Neutrophil (primary cell): ENCODE measurements around the gene PREX1.

ENCODE experiments used
- H3K27ac ChIP-seq: fragments of 200-600 bp; sonication (generic); 2 replicates; pipeline ENCODE4 v1.5.1; 2016; ENCODE audit warnings: mild to moderate bottlenecking, moderate library complexity
- H3K27me3 ChIP-seq: fragments of 200-600 bp; sonication (generic); 2 replicates; pipeline ENCODE4 v1.6.0; 2016; ENCODE audit warnings: mild to moderate bottlenecking
- H3K36me3 ChIP-seq: fragments of 200-600 bp; sonication (generic); 2 replicates; pipeline ENCODE4 v1.5.1; 2017
- H3K4me1 ChIP-seq, 2 experiments: fragments of 200-600 bp in 1 of 2; sonication (generic) in 1 of 2; 1 replicate in 1 of 2; 2 replicates in 1 of 2; pipeline versions ENCODE4 v1.5.1 to v1.6.1; 2013 to 2016; ENCODE audit warnings: low read depth in 1 of 2, low read length in 1 of 2, mild to moderate bottlenecking in 1 of 2, moderate library complexity in 1 of 2; ENCODE audit not compliant: control insufficient read depth in 1 of 2, insufficient read depth in 1 of 2
- H3K4me3 ChIP-seq, 2 experiments: fragments of 200-600 bp in 1 of 2; sonication (generic) in 1 of 2; 1 replicate in 1 of 2; 2 replicates in 1 of 2; pipeline ENCODE4 v1.5.1; 2013 to 2016; ENCODE audit warnings: low read depth in 1 of 2, low read length in 1 of 2, mild to moderate bottlenecking in 1 of 2, moderate library complexity in 1 of 2
- H3K9me3 ChIP-seq: fragments of 200-600 bp; sonication (generic); 2 replicates; pipeline ENCODE4 v1.5.1; 2016
- CTCF ChIP-seq: fragments of 200-600 bp; sonication (generic); IDR thresholded peaks from 2 replicates; pipeline ENCODE4 v1.5.1; 2016; ENCODE audit warnings: antibody characterized with exemption

The PREX1 gene

GRCh38 chr20:48820649-48820973 lies 7.2 kb downstream of the PREX1 start:
- no peaks in the 10 kb centered on the region for H3K9me3 ChIP-seq
- peak overlapping the region; percentile 99 for H3K27ac ChIP-seq
- no peaks in the 10 kb centered on the region for H3K27me3 ChIP-seq
- H3K36me3 ChIP-seq: peaks cover 86% of the 10 kb centered on the region
- peaks cover 95 to 98% of the 10 kb centered on the region in 2 experiments for H3K4me1 ChIP-seq
- no peak for TF ChIP-seq CTCF
- peak overlapping the region; percentile 94 to 99 for H3K4me3 ChIP-seq

GRCh38 chr20:48819821-48820648 lies 7.8 kb downstream of the PREX1 start:
- H3K27ac ChIP-seq: peak overlapping the region; percentile 99

GRCh38 chr20:48819089-48819488 lies 8.7 kb downstream of the PREX1 start:
- H3K4me1 ChIP-seq: peaks cover 93 to 98% of the 10 kb centered on the region in 2 experiments
- H3K4me3 ChIP-seq: peak overlapping the region; percentile 39 to 94
- no peak for TF ChIP-seq CTCF
- H3K9me3 ChIP-seq: no peaks in the 10 kb centered on the region
- H3K27me3 ChIP-seq: no peaks in the 10 kb centered on the region
- peak overlapping the region; percentile 99 for H3K27ac ChIP-seq
- H3K36me3 ChIP-seq: peaks cover 85% of the 10 kb centered on the region

More at GRCh38 chr20:48819821-48820648, 7.8 kb downstream of the PREX1 start:
- Histone ChIP-seq H3K36me3 (peaks cover 85% of the 10 kb centered on the region), H3K4me1 (peaks cover 98% of the 10 kb centered on the region in 2 experiments), H3K4me3 (peak overlapping the region; percentile 94 to 99), H3K9me3 (no peaks in the 10 kb centered on the region), H3K27me3 (no peaks in the 10 kb centered on the region)
- no peak for TF ChIP-seq CTCF

GRCh38 chr20:48818481-48818987 lies 9.3 kb downstream of the PREX1 start:
- peak overlapping the region; percentile 99 for H3K27ac ChIP-seq
- H3K4me3 ChIP-seq: peak overlapping the region; percentile 39 to 94
- peaks cover 89% of the 10 kb centered on the region for H3K36me3 ChIP-seq
- peaks cover 93 to 98% of the 10 kb centered on the region in 2 experiments for H3K4me1 ChIP-seq
- no peaks in the 10 kb centered on the region for H3K9me3 ChIP-seq
- H3K27me3 ChIP-seq: no peaks in the 10 kb centered on the region
- TF ChIP-seq CTCF: no peak

- Histone ChIP-seq H3K4me3 (peak overlapping the region; percentile 39 to 94), H3K27me3 (no peaks in the 10 kb centered on the region), H3K36me3 (peaks cover 89% of the 10 kb centered on the region), H3K27ac (peak overlapping the region; percentile 99), H3K4me1 (peaks cover 93 to 98% of the 10 kb centered on the region in 2 experiments), H3K9me3 (no peaks in the 10 kb centered on the region)
- no peak for TF ChIP-seq CTCF
These were observed 9.8 kb downstream of the PREX1 start for GRCh38 chr20:48818031-48818370.
